GM12878 (cell line): ENCODE measurements around the gene SAC3D1. TPM values are rescaled to one million over a fixed set of nuclear protein-coding genes. Genes with fewer than 3 reads are reported as not detected.

Source experiments
- ASH2L ChIP-seq: fragments of 300-600, 200-600 bp; sonication (generic); IDR thresholded peaks from 2 replicates; pipeline ENCODE4 v1.6.1; 2017; ENCODE audit warnings: low read depth, mild to moderate bottlenecking, borderline replicate concordance
- ATF3 ChIP-seq: IDR thresholded peaks from 2 replicates; pipeline ENCODE4 v1.6.1; 2011; ENCODE audit warnings: low read depth, mild to moderate bottlenecking, low read length, moderate library complexity, borderline replicate concordance; ENCODE audit errors: extremely low read depth
- ATF7 ChIP-seq: fragments of 450-650 bp; IDR thresholded peaks from 2 replicates; pipeline ENCODE4 v1.6.1; 2016; ENCODE audit warnings: low read depth, mild to moderate bottlenecking
- BMI1 ChIP-seq: fragments of 450-650 bp; IDR thresholded peaks from 2 replicates; pipeline ENCODE4 v1.6.1; 2016; ENCODE audit warnings: mild to moderate bottlenecking, moderate library complexity, borderline replicate concordance
- CTCF ChIP-seq, 3 experiments: IDR thresholded peaks in 2 of 3; conservative IDR thresholded peaks in 1 of 3; 2 replicates each; pipeline ENCODE4 v1.5.1; 2011; ENCODE audit warnings: low read depth in 3 of 3, low read length in 3 of 3, mild to moderate bottlenecking in 3 of 3, control low read depth in 2 of 3, moderate library complexity in 2 of 3, inconsistent platforms in 1 of 3, mixed read lengths in 1 of 3; ENCODE audit not compliant: control insufficient read depth in 2 of 3, insufficient read depth in 1 of 3; ENCODE audit errors: extremely low read depth in 1 of 3
- EGR1 ChIP-seq, 2 experiments: IDR thresholded peaks; 1 replicate in 1 of 2; 2 replicates in 1 of 2; pipeline ENCODE4 v1.6.1; 2011 to 2012; ENCODE audit warnings: low read depth in 2 of 2, low read length in 2 of 2, borderline replicate concordance in 1 of 2, mild to moderate bottlenecking in 1 of 2, moderate library complexity in 1 of 2
- EP300 ChIP-seq, 2 experiments: fragments of 150-350 bp in 1 of 2; IDR thresholded peaks; 2 replicates each; pipeline ENCODE4 v1.6.1; 2011 to 2012; ENCODE audit warnings: low read depth in 2 of 2, low read length in 2 of 2, borderline replicate concordance in 1 of 2, improper control_type of control experiment in 1 of 2, inconsistent platforms in 1 of 2; ENCODE audit not compliant: control insufficient read depth in 1 of 2
- HDGF ChIP-seq: fragments of 450-650 bp; IDR thresholded peaks from 2 replicates; pipeline ENCODE4 v1.6.1; 2016; ENCODE audit warnings: antibody characterized with exemption
- MYC ChIP-seq: IDR thresholded peaks from 2 replicates; pipeline ENCODE4 v1.6.1; 2011; ENCODE audit warnings: mild to moderate bottlenecking, low read length, moderate library complexity, inconsistent platforms; ENCODE audit not compliant: insufficient read depth, insufficient replicate concordance, insufficient read length, severe bottlenecking
- NBN ChIP-seq: fragments of 450-650 bp; IDR thresholded peaks from 2 replicates; pipeline ENCODE4 v1.6.1; 2016
- SIX5 ChIP-seq: IDR thresholded peaks from 2 replicates; pipeline ENCODE4 v1.6.1; 2011; ENCODE audit warnings: mild to moderate bottlenecking, low read depth, low read length, moderate library complexity; ENCODE audit not compliant: severe bottlenecking
- SUPT20H ChIP-seq: IDR thresholded peaks from 2 replicates; pipeline ENCODE4 v1.6.1; 2011; ENCODE audit warnings: low read depth, mild to moderate bottlenecking, low read length, moderate library complexity, borderline replicate concordance; ENCODE audit not compliant: control insufficient read depth
- TCF3 ChIP-seq: IDR thresholded peaks from 2 replicates; pipeline ENCODE4 v1.6.1; 2012; ENCODE audit warnings: low read depth, mild to moderate bottlenecking, low read length, borderline replicate concordance; ENCODE audit not compliant: insufficient read depth
- YBX1 ChIP-seq: fragments of 450-650 bp; IDR thresholded peaks from 2 replicates; pipeline ENCODE4 v1.6.1; 2016; ENCODE audit warnings: antibody characterized with exemption
- ZBTB4 ChIP-seq: fragments of 450-650 bp; formaldehyde crosslinking; IDR thresholded peaks from 2 replicates; pipeline ENCODE4 v1.4.0; 2022; ENCODE audit warnings: mild to moderate bottlenecking, moderate library complexity
- polyA plus RNA-seq, 11 experiments: library from polyadenylated mRNA; depleted of rRNA in 4 of 11; unstranded in 6 of 11; stranded (reverse) in 5 of 11; fragments of >200 nt; fragmentation: Nextera tagmentation in 4 of 11; fragmentation: Illumina TruSeq in 1 of 11; extraction: Ambion mirVana in 4 of 11; extraction: Trizol in 1 of 11; gene quantifications; 1 replicate in 1 of 11; 2 replicates in 10 of 11; pipeline versions ENCODE4 v1.2.1 to v1.2.3, GENCODE V29; 2011 to 2016; ENCODE audit warnings: inconsistent platforms in 2 of 11, missing spikeins in 2 of 11, low read depth in 1 of 11
- total RNA-seq, 4 experiments: library from RNA; depleted of rRNA in 3 of 4; stranded (reverse); fragments of >200 nt in 3 of 4; fragmentation: Illumina TruSeq in 1 of 4; extraction: Trizol in 1 of 4; gene quantifications; 2 replicates each; pipeline versions ENCODE4 v1.2.1 to v1.2.3, GENCODE V29; 2013 to 2021
- TF ChIP-seq, protein P1 (sequence below): fragments of 450-650 bp; IDR thresholded peaks from 2 replicates; pipeline ENCODE4 v1.6.1; 2017; ENCODE audit warnings: borderline replicate concordance
- TF ChIP-seq, protein P2 (sequence below): fragments of 150-350 bp; IDR thresholded peaks from 2 replicates; pipeline ENCODE4 v1.6.1; 2014; ENCODE audit warnings: mild to moderate bottlenecking, low read depth, low read length
- TF ChIP-seq, protein P3 (sequence below): IDR thresholded peaks from 2 replicates; pipeline ENCODE4 v1.6.1; 2011; ENCODE audit warnings: low read depth, low read length, improper control_type of control experiment, borderline replicate concordance

Gene SAC3D1
- total and polyA plus RNA-seq, 10 of the 15 experiments (the other 5 are each of a cell fraction or from before 2014, with no cell fraction given): 0.16 to 44.6 (median 12.1) TPM

DNA sequence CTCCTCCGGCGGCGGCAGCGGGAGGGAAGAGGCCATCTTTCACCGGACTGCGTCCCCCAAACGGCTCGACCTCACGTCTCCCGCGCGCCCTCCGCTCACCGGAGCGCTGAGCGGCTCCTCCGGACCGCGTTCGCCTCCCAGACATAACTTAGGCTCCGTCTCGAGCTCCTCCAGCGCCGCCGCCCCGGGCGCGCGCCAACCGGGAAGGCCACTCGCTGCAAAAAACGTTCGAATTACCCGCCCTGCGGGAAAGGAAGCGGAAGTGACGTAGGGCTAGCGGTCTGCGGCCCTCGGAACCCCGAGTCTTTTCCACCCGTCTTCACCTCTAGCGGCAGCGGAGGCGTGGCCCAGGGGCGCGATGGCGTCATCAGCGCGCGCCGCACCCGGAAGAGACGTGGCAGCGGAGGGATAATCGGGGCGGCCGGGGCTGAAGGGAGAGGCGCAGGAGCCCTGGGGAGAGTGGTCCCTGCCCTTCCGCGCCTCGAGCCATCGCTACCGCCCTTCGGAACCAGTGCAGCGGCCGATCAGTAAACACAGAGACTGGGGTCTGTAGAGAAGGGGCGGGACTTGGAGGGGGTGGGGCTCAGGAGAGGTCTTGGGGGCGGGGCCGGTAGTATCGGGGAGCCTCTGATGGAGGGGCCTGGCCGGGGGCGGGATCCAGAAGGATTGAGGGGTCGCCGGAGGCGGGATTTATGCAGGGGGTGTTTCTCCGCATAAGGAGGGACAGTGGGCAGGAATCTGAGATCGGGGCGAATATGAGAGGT is 43.0 kb downstream of the SAC3D1 start, which contains the start of the genes CDCA5 and ZFPL1 (continued):
- TF ChIP-seq, protein P1, sequence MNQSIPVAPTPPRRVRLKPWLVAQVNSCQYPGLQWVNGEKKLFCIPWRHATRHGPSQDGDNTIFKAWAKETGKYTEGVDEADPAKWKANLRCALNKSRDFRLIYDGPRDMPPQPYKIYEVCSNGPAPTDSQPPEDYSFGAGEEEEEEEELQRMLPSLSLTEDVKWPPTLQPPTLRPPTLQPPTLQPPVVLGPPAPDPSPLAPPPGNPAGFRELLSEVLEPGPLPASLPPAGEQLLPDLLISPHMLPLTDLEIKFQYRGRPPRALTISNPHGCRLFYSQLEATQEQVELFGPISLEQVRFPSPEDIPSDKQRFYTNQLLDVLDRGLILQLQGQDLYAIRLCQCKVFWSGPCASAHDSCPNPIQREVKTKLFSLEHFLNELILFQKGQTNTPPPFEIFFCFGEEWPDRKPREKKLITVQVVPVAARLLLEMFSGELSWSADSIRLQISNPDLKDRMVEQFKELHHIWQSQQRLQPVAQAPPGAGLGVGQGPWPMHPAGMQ: no peak
- TF ChIP-seq MYC (no peak), EGR1 (IDR thresholded peaks at IDR 0.05; ENCODE audit: borderline replicate concordance in 1 of 2, low read depth in 2 of 2, low read length in 2 of 2) (peak; percentile 31 to 56; a peak in 2 of 3 replicates), HDGF (no peak), ASH2L (no peak), EP300 (IDR thresholded peaks at IDR 0.05; ENCODE audit: borderline replicate concordance in 1 of 2, control insufficient read depth in 1 of 2, low read depth in 2 of 2, low read length in 2 of 2) (peak in 1 of 2 experiments; percentile 22; a peak in 1 of 4 replicates), SUPT20H (no peak), BMI1 (no peak), YBX1 (no peak), ATF7 (peak; percentile 84), CTCF (IDR thresholded peaks at IDR 0.05 in 2 of 3, conservative IDR thresholded peaks at IDR 0.05 in 1 of 3; ENCODE audit: control insufficient read depth in 2 of 3, extremely low read depth in 1 of 3, insufficient read depth in 1 of 3, low read depth in 3 of 3, low read length in 3 of 3) (no peak), ATF3 (peak; percentile 87; the same call in 1 of the 2 replicates), NBN (peak; percentile 92), SIX5 (peak; percentile 62), ZBTB4 (CRISPR knock-in tag) (no peak), TCF3 (no peak)
- TF ChIP-seq, protein P2, sequence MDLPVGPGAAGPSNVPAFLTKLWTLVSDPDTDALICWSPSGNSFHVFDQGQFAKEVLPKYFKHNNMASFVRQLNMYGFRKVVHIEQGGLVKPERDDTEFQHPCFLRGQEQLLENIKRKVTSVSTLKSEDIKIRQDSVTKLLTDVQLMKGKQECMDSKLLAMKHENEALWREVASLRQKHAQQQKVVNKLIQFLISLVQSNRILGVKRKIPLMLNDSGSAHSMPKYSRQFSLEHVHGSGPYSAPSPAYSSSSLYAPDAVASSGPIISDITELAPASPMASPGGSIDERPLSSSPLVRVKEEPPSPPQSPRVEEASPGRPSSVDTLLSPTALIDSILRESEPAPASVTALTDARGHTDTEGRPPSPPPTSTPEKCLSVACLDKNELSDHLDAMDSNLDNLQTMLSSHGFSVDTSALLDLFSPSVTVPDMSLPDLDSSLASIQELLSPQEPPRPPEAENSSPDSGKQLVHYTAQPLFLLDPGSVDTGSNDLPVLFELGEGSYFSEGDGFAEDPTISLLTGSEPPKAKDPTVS: no peak
- TF ChIP-seq, protein P3, sequence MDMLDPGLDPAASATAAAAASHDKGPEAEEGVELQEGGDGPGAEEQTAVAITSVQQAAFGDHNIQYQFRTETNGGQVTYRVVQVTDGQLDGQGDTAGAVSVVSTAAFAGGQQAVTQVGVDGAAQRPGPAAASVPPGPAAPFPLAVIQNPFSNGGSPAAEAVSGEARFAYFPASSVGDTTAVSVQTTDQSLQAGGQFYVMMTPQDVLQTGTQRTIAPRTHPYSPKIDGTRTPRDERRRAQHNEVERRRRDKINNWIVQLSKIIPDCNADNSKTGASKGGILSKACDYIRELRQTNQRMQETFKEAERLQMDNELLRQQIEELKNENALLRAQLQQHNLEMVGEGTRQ: no peak; the same call in 1 of the 2 replicates
